Stimulated activated naive B cell treated with anti-CD40 and anti-IgM and Interleukin-4, amounts not matched to agents 10 μg/mL and 1 μg/mL and 100 μg/mL, for 72 hours (primary cell): ENCODE measurements around the gene DDX10.

Experiments used
- ATAC-seq, 2 donors: fragments of 150-1000 bp; cut with Tn5 transposase; replicated peaks; 2 replicates each; pipeline ENCODE4 v1.10.0; 2021; ENCODE audit warnings: moderate library complexity in 1 of 2
- DNase-seq: peaks from one replicate; pipeline ENCODE4 v3.0.0; 2021
- H3K27ac Mint-ChIP-seq: one replicate; pipeline ENCODE4 v1.8.0; 2022; ENCODE audit warnings: mild to moderate bottlenecking, mixed read lengths
- H3K27me3 Mint-ChIP-seq, 2 donors: one replicate each; pipeline ENCODE4 v1.8.0; 2022; ENCODE audit warnings: mixed read lengths in 2 of 2
- H3K36me3 Mint-ChIP-seq, 2 donors: one replicate each; pipeline ENCODE4 v1.8.0; 2022; ENCODE audit warnings: mixed read lengths in 2 of 2, mild to moderate bottlenecking in 1 of 2
- H3K4me1 Mint-ChIP-seq, 2 donors: one replicate each; pipeline ENCODE4 v1.8.0; 2022; ENCODE audit warnings: mixed read lengths in 2 of 2, mild to moderate bottlenecking in 1 of 2
- H3K4me3 Mint-ChIP-seq, 2 donors: one replicate each; pipeline ENCODE4 v1.8.0; 2022; ENCODE audit warnings: mild to moderate bottlenecking in 2 of 2, mixed read lengths in 2 of 2, moderate library complexity in 1 of 2
- H3K9me3 Mint-ChIP-seq, 2 donors: one replicate each; pipeline ENCODE4 v1.8.0; 2022; ENCODE audit warnings: mixed read lengths in 2 of 2, mild to moderate bottlenecking in 1 of 2

Gene DDX10

GRCh38 chr11:108787105-108787504 is 122.2 kb downstream of the DDX10 start:
- no peak for DNase-seq
- peaks cover 37 to 46% of the 10 kb centered on the region in 2 donors for H3K4me1 Mint-ChIP-seq

DNA sequence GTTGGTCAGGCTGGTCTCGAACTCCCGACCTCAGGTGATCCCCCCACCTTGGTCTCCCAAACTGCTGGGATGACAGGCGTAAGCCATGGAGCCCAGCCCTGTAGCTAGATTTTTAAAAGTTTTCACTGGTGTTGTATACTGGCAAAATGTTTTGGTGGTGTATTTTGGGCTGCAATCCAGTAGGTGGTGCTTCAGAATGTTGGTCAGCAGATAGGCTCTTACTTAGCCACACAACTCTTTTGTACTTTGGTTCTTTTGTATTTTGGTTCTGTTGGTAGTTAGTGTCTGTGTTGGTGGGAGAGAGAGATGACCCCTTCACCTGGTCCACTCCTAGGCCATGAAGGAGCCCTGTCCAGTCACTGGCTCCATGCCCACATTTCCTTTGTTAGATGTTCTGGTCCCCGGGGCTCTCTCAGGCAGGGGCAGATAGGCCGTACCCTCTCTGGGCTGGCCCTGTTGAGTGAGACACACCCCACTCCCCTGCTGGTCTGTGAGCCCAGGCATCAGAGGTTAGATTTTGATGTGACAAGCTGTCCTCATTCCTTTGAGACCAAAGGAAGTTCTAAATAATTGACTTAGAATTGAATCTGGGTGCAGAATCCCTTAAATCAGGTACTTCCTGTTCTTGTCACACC is 123.8 kb downstream of the DDX10 start:
- no peak overlapping the region for H3K4me3 Mint-ChIP-seq
- peaks cover 1 to 6% of the 10 kb centered on the region in 2 donors for H3K9me3 Mint-ChIP-seq
- H3K27me3 Mint-ChIP-seq = no peaks in the 10 kb centered on the region
- peaks cover 37 to 46% of the 10 kb centered on the region in 2 donors for H3K4me1 Mint-ChIP-seq
- ATAC-seq (peak in 1 of 2 donors; percentile 43), DNase-seq (no peak)
- peaks cover 10 to 22% of the 10 kb centered on the region in 2 donors for H3K36me3 Mint-ChIP-seq
- no peak overlapping the region for H3K27ac Mint-ChIP-seq

More at GRCh38 chr11:108787105-108787504, 122.2 kb downstream of the DDX10 start:
- Mint-ChIP-seq H3K27ac (no peak overlapping the region), H3K4me3 (no peak overlapping the region), H3K36me3 (peaks cover 13 to 29% of the 10 kb centered on the region in 2 donors), H3K27me3 (no peaks in the 10 kb centered on the region), H3K9me3 (peaks cover 1 to 6% of the 10 kb centered on the region in 2 donors)
- ATAC-seq = no peak

DNA sequence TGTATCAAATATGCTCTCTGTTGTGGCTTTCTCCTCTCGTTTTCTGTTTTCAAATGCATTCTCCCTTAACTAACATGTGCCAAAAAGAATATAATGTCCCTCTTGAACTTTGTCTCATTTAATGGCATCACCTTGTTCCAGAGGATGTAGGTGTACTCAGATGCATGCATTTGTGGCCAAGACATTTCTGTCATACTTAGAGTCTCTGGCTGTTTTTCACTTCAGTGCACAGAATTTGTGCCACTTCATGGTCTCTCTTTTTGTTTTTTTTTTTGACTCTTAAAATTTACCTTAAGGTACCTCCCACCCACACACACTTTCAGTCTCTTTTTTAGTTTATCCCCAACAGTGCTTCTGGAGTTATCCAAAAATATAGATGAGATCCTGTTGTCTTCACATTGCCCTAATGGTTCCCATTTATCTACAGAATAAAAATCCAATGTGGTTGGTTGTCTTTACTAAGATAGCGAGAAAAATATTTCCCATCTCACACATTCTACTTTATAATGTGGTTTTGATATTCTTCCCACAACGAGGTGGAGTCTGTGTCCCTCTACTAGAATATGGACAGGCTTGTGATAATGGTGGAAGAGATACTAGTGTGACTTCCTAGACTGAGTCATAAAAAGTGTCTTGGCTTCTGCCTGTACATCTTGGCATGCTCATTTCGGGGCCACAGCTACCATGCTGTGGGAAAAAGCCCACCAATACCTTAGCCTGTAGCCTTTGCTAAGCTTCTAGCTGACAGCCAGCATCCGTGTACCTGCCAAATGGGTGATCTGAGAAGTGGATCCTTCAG is 125.8 kb downstream of the DDX10 start:
- Mint-ChIP-seq H3K4me1 (peaks cover 27 to 36% of the 10 kb centered on the region in 2 donors), H3K27ac (no peak overlapping the region), H3K27me3 (no peaks in the 10 kb centered on the region), H3K4me3 (no peak overlapping the region), H3K36me3 (peaks cover 3 to 6% of the 10 kb centered on the region in 2 donors), H3K9me3 (no peaks in the 10 kb centered on the region)
- ATAC-seq (peak; percentile 63 to 76), DNase-seq (no peak)

GRCh38 chr11:108793138-108793537 is 128.3 kb downstream of the DDX10 start:
- H3K4me1 Mint-ChIP-seq = peaks cover 22 to 41% of the 10 kb centered on the region in 2 donors
- H3K9me3 Mint-ChIP-seq = no peaks in the 10 kb centered on the region
- no peak for ATAC-seq
- H3K27ac Mint-ChIP-seq = no peak overlapping the region
- H3K36me3 Mint-ChIP-seq = peaks cover 5 to 12% of the 10 kb centered on the region in 2 donors
- no peaks in the 10 kb centered on the region for H3K27me3 Mint-ChIP-seq
- DNase-seq = no peak
- H3K4me3 Mint-ChIP-seq = no peak overlapping the region

DNA sequence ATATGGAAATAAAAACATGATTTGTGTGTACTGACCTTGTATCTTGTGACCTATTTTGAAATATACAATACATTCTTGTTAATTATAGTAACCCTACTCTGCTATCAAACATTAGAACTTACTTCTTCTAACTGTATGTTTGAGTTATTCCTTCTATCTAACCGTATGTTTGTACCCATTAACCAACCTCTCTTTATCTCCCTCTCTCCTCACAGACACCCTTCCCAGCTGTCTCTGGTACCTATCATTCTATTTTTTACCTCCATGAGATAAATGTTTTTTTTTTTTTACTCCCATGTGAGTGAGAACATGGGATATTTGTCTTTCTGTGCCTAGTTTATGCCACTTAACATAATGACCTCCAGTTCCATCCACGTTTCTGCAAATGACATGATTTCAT is 128.7 kb downstream of the DDX10 start:
- Mint-ChIP-seq H3K4me3 (no peak overlapping the region), H3K4me1 (peaks cover 23 to 37% of the 10 kb centered on the region in 2 donors), H3K27me3 (no peaks in the 10 kb centered on the region), H3K27ac (no peak overlapping the region), H3K9me3 (no peaks in the 10 kb centered on the region), H3K36me3 (peaks cover 5 to 12% of the 10 kb centered on the region in 2 donors)
- ATAC-seq = no peak
- no peak for DNase-seq

GRCh38 chr11:108796551-108796950 is 131.7 kb downstream of the DDX10 start:
- no peak overlapping the region for H3K27ac Mint-ChIP-seq
- ATAC-seq (no peak), DNase-seq (no peak)
- no peaks in the 10 kb centered on the region for H3K9me3 Mint-ChIP-seq
- H3K4me3 Mint-ChIP-seq = no peak overlapping the region
- H3K27me3 Mint-ChIP-seq = no peaks in the 10 kb centered on the region
- H3K36me3 Mint-ChIP-seq = peaks cover 11 to 18% of the 10 kb centered on the region in 2 donors
- H3K4me1 Mint-ChIP-seq = peaks cover 22 to 29% of the 10 kb centered on the region in 2 donors

- DNase-seq (no peak), ATAC-seq (peak in 1 of 2 donors; percentile 43)
- Mint-ChIP-seq H3K9me3 (no peaks in the 10 kb centered on the region), H3K27ac (no peak overlapping the region), H3K27me3 (no peaks in the 10 kb centered on the region), H3K4me3 (no peak overlapping the region), H3K36me3 (peaks cover 11 to 18% of the 10 kb centered on the region in 2 donors), H3K4me1 (peaks cover 22 to 29% of the 10 kb centered on the region in 2 donors)
Measured at GRCh38 chr11:108797578-108798100, 132.8 kb downstream of the DDX10 start.

- peaks cover 12 to 23% of the 10 kb centered on the region in 2 donors for H3K36me3 Mint-ChIP-seq
- H3K27ac Mint-ChIP-seq = no peak overlapping the region
- ATAC-seq = no peak
- no peak overlapping the region for H3K4me3 Mint-ChIP-seq
- H3K9me3 Mint-ChIP-seq = no peaks in the 10 kb centered on the region
- DNase-seq = no peak
- H3K27me3 Mint-ChIP-seq = no peaks in the 10 kb centered on the region
- H3K4me1 Mint-ChIP-seq = peaks cover 19 to 20% of the 10 kb centered on the region in 2 donors
Measured at GRCh38 chr11:108802492-108802891, 137.6 kb downstream of the DDX10 start.

DNA sequence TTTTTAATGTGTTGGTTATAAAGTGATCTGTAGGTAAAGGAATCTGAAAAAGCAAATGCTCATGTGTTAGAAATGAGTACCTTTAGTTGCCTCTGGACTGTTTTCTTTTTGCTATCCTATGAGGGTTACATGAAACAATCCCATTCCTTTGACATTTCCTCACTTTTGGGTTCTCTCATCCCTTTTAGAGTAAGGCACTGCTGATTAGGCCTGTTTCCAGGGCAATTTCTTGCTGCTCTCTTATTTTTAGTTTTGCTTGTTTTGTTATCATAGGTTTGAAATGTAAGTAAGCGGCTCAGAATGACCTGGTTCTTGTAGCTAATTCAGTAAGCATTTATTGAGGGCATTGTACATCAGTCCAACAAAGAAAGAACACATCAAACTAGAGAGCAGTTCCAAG is 138.9 kb downstream of the DDX10 start:
- no peak for DNase-seq
- Mint-ChIP-seq H3K4me3 (no peak overlapping the region), H3K4me1 (peaks cover 11 to 13% of the 10 kb centered on the region in 2 donors), H3K9me3 (no peaks in the 10 kb centered on the region), H3K36me3 (peaks cover 12 to 19% of the 10 kb centered on the region in 2 donors), H3K27me3 (no peaks in the 10 kb centered on the region), H3K27ac (no peak overlapping the region)
- ATAC-seq = no peak

DNA sequence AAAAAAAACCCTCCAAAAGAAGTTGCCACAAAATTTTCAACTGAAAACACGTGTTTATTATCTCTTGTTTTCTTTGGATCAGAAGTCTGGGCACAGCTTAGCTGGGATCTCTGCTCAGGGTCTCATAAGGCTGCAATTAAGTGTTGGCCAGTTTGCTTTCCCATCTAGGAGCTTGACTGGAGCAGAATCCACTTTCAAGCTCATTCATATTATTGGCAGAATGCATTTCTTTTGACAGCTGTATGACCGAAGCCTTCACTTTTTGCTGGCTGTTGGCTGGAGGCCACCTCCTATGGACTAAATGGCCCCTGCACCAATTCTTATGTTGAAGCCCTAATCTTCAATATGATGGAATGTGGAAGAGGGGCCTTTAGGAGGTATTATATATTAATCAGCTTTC is 139.6 kb downstream of the DDX10 start:
- peaks cover 2 to 3% of the 10 kb centered on the region in 2 donors for H3K9me3 Mint-ChIP-seq
- DNase-seq (no peak), ATAC-seq (no peak)
- H3K36me3 Mint-ChIP-seq = peaks cover 13 to 18% of the 10 kb centered on the region in 2 donors
- no peak overlapping the region for H3K4me3 Mint-ChIP-seq
- H3K4me1 Mint-ChIP-seq = peaks cover 11 to 12% of the 10 kb centered on the region in 2 donors
- no peak overlapping the region for H3K27ac Mint-ChIP-seq
- H3K27me3 Mint-ChIP-seq = no peaks in the 10 kb centered on the region

DNA sequence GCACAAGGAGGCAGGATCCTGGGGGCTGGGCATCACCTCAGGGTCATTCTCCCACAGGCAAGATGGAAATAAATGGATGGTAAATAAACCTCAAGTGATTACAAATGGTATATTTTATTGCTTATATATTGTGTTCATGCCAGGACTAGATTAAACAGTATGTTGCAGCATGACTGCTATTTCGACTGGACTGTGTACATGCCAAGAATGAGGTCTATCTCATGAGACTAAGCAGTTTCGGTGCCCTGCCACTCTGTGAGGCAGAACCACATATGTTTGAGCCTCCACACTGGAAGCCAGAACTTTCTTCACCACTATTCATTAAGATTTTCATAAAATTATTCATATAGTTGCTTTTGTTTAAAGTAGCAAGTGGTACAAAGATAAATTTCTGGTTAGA is 140.2 kb downstream of the DDX10 start:
- ATAC-seq (no peak), DNase-seq (no peak)
- Mint-ChIP-seq H3K27me3 (no peaks in the 10 kb centered on the region), H3K4me3 (no peak overlapping the region), H3K27ac (no peak overlapping the region), H3K4me1 (peaks cover 5 to 7% of the 10 kb centered on the region in 2 donors), H3K9me3 (peaks cover 2 to 3% of the 10 kb centered on the region in 2 donors), H3K36me3 (peaks cover 8 to 13% of the 10 kb centered on the region in 2 donors)

DNA sequence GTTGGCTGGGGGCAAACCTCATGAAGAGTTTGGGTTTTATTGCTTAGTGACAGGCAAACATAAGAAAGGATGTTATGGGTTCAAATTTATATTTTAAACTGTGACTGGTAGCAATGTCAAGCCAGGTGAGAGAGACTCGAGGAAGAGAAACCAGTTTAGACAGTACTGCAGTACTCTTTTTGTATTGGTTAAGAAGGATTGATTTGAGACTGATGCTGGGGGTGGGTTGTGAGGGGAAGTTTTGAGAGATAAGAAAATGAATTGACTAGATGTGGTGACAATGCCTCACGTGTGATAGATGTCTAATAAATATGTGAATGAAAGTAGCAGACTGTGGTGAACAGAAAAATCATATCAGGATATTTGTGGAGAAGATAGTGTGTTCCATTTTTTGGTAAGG is 142.4 kb downstream of the DDX10 start:
- Mint-ChIP-seq H3K4me1 (peaks cover 3 to 5% of the 10 kb centered on the region in 2 donors), H3K9me3 (peaks cover 2 to 3% of the 10 kb centered on the region in 2 donors), H3K27me3 (no peaks in the 10 kb centered on the region), H3K27ac (no peak overlapping the region), H3K4me3 (no peak overlapping the region), H3K36me3 (peaks cover 10 to 17% of the 10 kb centered on the region in 2 donors)
- DNase-seq = no peak
- ATAC-seq = no peak

DNA sequence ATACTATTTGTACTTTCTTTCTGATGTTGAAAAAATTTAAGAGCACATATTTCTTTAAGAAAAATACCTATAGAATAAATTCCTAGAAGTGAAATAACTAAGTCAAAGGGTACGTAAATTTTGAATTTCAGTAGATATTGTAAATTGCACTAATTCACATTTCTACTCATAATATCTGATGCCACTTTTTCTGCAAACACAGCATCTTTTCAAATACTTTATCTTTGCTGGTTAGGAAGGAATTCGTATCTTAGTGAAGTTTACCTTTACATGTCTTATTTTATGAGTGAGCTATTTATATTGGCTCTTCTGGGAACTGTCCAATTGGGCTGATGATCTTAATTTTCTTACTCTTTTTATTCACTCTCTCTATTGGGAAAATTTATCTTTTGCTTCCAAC is 148.2 kb downstream of the DDX10 start:
- H3K27ac Mint-ChIP-seq = no peak overlapping the region
- DNase-seq (no peak), ATAC-seq (no peak)
- peaks cover 17 to 25% of the 10 kb centered on the region in 2 donors for H3K36me3 Mint-ChIP-seq
- H3K9me3 Mint-ChIP-seq = peaks cover 2 to 3% of the 10 kb centered on the region in 2 donors
- no peaks in the 10 kb centered on the region for H3K27me3 Mint-ChIP-seq
- H3K4me3 Mint-ChIP-seq = no peak overlapping the region
- H3K4me1 Mint-ChIP-seq = peaks cover 8 to 10% of the 10 kb centered on the region in 2 donors

DNA sequence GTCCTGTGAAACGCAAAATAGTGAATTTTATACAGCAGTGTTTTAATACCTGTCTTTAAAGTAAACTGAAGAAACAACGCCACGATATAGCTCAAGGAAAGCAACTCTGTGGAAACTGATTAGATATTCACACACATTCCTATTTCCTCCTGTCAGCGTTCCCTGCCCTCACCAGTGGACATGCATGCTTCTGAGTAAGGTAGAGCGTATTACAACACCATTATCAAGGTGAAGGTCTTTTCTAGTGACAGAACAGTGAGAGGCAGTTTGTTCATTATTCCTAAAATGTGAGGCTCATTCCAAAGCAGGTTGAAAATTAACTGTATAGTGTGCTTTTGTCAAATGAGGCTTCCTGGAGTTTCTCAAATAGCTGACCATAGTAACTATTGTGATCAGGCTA is 153.1 kb downstream of the DDX10 start:
- DNase-seq = no peak
- H3K27me3 Mint-ChIP-seq = no peaks in the 10 kb centered on the region
- H3K9me3 Mint-ChIP-seq = no peaks in the 10 kb centered on the region
- peaks cover 10 to 23% of the 10 kb centered on the region in 2 donors for H3K36me3 Mint-ChIP-seq
- no peak overlapping the region for H3K4me3 Mint-ChIP-seq
- no peak overlapping the region for H3K27ac Mint-ChIP-seq
- no peak for ATAC-seq
- peaks cover 5 to 9% of the 10 kb centered on the region in 2 donors for H3K4me1 Mint-ChIP-seq
